Activated CD4-positive, alpha-beta T cell treated with anti-CD3 and anti-CD28 coated beads, Interleukin-10, Interleukin-2, amounts not matched to agents 100 ng/mL and 50 ng/mL, durations not matched to agents 16 hours and 8 hours (primary cell): ENCODE results near the gene ARHGAP18.
A peak's percentile ranks its signal among the peaks of the same experiment; 100 is the strongest.

Experiments
- DNase-seq: peaks from one replicate; pipeline ENCODE4 v3.0.0-alpha.2; 2020

ARHGAP18 gene

DNA sequence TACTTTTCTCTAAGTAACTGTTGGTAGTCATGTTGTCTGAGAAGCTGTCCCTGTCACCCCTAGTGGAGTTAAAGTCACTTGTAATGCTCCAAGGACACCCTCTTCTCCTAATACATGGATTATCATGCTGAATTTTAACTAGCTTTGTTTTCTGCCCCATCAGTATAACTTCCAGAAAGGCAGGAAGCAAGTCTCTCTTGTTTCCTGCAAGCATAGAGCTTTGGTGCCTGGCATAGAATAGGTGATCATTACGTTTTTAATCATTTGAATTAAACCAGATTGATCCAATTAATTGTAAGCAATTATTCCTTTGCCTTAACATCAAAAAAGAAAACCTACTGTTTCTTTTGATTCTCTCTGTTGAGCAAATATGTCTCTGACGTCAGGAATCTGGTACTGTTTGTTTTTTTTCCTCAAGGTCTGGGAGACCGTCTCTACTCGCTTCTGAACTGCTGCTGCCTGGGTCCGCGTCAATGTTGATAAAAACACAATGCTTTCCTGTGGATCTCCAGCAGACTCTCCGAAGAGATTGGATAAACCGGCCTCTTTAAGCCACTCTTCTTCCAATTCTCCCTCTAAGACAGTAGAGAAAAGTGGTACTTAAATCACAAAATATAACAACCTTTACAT is 71.8 kb downstream of the ARHGAP18 start:
- DNase-seq, result no peak

GRCh38 chr6:129637340-129638054 is 72.5 kb downstream of the ARHGAP18 start:
- no peak for DNase-seq

DNA sequence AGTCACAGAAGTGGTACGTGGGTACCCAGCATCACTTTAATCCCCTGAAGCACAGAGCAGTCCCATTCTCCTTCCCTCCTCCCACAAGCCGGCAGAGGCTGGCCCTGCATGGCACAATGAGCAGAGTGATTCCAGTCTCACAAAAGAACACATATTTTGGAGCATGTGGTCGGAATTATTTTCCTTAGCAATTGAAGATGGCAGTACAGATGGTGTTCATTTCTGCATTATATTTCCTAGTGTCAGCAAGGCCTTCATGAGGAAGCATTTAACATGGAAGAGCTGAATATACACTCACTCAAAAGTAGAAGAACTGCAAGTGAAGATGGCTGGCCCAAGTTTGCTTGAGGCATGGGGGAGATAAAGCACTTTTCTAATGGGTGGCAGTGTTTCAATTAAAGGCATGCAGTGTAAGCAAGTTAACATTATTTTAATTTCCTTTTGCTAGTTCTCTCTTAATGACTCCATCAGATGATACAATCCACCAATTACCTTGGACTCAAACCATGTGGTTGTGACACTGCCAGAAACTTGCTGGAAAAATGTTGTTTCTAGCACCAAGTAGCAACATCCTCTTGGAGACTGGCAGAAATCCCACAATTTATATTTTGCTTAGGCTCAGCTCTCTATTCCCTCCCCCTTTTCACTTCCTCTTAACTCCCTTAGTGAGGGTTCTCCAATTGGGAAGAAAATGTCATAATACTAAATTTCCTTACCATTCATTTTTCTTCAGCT is 74.4 kb downstream of the ARHGAP18 start:
- no peak for DNase-seq

DNA sequence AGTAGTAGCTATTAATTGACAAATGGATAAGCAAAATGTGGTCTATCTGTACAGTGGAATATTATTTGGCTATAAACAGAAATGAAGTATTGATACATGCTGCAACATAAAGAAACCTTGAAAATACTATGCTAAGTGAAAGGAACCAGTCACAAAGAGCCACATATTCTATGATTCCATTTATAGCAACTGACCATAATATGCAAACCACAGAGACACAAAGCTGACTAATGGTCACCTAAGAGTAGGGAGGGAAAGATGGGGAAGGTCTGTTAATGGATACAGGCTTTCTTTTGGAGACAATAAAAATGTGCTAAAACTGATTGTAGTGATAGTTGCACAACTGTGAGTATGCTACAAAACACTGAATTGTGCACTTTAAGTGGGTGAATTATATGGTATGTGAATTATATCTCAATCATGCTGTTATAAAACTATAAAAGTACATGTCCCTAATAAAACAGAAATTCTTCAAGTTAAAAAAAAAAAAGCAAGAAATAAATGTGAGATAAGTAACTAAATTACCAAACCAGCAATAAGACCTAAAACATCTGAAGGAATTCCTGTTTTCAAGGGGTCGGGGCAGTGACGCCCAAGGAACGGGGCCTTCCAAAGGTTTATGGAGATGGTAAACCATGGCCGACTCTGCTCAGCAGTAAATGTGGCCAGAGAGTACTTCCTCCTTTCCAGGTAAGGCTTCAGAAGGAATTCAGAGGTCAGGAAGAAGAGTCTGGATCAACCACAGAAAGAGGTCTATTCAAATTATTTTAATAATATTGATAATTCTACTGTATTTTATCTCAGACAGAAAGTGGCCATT is 75.4 kb downstream of the ARHGAP18 start:
- DNase-seq, result no peak

- no peak for DNase-seq
Measured at GRCh38 chr6:129633529-129633928, 76.4 kb downstream of the ARHGAP18 start.

DNA sequence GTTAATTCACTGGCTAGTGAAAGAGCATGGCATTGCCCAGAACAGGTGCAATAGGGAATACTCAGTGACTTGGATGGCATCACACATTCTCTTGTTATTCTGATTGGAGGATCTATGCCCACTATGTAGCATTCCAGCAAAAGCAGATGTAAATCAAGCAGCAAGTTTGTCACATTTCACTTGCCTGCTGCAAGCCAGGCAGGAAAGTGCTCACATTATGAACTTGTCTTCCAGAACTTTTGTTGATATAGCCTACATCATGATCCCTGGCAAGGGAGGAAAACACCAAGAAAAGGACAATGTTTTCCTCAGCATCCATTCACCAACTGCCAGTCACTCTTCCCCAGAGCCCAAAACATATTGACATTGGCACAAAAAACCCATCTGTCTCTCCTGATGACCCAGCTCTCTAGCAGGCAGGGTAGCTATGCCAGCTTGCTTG is 77.8 kb downstream of the ARHGAP18 start:
- DNase-seq, result no peak

GRCh38 chr6:129631070-129631469 is 78.9 kb downstream of the ARHGAP18 start:
- no peak for DNase-seq

DNA sequence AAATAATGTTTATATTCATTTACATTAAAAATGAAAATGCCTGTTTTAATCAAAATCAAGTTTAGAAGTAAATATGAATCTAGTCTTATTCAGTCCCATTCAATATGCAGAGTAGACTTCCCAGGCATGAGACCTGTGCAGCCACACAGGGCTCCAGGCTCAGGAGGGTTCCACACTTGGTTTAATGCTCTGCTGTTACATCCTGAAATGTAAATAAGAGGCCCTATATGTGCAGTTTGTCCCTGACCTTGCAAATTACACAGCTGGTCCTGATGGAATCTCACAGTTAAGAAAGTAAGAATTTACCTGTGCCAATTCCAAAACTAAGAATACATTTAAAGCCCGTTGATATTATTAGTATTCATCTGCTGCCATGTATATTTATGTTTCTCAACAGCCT is 79.4 kb downstream of the ARHGAP18 start:
- DNase-seq, result no peak

DNA sequence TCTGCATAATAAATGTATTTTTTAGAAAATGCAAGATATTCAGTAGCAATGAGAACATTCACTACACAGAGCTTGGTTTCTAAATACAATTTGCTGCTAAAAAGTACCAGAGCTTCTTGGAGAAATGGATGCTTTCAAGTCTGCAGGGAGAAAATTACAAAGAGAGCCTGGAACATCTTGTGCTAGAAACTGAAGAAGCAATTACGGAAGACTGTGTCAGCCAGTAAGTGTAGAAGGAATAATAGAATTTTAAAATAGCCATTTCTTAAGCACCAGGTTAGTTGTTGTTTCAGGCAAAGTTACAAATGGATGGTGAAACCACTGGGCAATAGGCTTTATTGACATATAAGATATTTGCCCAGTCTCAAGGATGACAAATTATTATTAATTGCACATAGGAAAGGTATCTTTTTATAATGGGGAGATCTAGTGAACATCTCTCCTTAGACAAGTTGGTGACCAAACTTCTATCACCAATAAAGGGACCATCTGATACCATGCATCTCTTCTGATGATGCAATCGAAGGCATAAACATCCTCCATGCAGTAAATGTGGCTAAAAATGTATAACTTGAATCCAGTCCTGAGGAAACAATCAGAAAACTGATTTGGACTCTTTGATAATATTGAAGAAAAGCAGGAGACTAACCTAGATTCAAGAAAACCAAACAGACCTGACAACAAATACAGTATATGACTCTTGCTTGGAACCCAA is 81.7 kb downstream of the ARHGAP18 start:
- no peak for DNase-seq

DNA sequence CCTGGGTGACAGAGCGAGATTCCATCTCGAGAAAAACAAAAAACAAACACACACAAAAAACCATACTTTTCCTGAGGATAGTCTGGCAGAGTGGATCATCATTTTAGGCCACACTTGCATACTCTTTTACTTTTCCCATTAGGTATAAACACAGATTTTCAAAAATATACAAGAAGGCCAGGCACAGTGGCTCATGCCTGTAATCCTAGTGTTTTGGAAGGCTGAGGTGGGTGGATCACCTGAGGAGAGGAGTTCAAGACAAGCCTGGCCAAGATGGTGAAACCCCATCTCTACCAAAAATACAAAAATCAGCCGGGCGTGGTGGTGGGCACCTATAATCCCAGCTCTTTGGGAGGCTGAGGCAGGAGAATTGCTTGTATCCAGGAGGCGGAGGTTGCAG is 85.5 kb downstream of the ARHGAP18 start:
- no peak for DNase-seq

- no peak for DNase-seq
Measured at GRCh38 chr6:129623008-129623732, 86.8 kb downstream of the ARHGAP18 start.

- DNase-seq, result peak; percentile 42
Measured at GRCh38 chr6:129621252-129621651, 88.7 kb downstream of the ARHGAP18 start.

DNA sequence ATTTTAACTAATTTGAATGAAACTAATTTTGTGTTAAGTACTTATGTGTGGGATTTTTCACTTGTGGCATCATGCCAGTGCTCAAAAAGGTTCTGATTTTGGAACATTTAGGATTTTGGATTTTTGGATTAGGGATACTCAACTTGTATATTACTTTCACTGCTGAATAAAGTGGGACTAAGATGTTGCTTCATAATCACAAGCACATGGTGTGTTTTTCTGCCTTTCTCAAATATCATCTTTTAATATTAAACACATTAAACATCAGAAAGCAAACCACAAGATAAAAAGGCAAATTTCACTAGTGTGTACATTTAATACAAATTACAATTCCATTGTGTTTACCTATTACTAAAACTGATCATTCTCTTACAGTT is 89.8 kb downstream of the ARHGAP18 start:
- DNase-seq, result no peak

- no peak for DNase-seq
Measured at GRCh38 chr6:129619579-129620233, 90.3 kb downstream of the ARHGAP18 start.

DNA sequence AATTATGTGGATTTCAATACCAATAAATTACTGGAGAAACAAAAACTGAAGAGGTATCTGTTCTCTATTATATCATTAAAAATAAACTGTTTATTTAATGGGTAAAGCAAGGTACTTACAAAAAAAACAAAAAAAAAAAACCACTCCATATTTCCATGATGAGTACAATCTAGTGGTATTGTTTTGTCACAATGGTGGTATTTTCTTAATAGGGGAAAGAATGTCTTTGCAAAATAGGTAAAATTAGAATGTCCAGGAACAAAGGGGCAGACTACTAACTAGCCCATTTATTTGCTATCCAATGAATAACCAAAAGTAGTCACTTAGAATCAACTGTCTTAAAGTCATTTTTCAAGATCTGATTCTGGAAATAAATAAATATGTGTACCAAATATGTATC is 92.0 kb downstream of the ARHGAP18 start:
- DNase-seq, result no peak

DNA sequence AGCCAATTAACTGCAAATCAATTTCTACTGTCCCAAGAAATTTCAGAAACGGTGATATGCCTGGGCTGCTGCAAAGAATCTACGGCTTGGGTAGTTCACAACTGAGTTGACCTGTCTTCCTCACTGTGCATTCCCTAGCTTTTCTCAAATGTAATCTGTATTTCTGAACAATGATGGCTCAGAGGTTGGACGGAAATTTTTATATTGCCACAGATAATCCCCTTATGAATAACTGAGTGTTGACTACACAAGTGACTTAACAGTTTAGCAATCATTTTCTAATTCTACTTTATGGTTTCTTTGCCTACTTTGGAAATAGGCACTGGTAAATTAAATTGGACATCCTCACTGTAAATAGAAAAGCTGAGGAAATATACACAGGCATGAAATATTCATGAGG is 94.5 kb downstream of the ARHGAP18 start:
- no peak for DNase-seq

DNA sequence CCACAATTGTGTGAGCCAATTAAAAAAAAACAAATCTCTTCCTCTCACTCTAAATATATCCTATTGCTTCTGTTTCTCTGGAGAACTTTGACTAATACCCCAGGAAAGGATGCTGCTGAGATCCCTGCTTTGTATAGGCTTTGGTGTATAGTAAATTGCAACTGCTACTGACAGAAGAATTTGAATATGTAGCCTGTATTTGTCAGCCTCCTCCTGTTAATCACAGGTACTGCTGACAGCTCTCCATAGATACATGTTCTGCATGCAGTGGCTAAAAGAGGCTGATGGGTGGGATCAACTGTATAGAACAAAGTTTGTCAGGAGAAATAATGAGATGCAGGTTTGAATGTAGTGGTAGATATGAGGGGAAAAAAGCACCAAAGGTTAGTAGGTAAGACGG is 95.0 kb downstream of the ARHGAP18 start:
- no peak for DNase-seq

DNA sequence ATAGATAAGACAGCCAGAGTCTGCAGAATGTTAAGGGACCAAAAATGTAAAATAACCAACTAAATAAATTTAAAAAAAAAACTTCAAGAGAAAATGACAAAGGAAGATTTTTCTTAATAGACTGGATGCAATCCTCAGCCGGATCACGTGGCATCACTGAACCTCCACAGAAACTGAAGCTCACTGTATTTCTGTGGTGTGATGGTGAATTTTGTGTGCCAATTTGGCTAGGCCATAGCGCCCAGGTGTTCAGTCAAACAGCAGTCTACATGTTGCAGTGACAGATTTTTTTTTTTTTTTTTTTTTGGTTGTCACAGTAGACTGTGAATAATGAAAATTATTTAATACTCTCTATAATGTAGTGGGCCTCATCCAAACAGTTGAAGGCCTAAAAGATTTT is 95.5 kb downstream of the ARHGAP18 start:
- DNase-seq, result no peak

GRCh38 chr6:129612440-129612839 is 97.5 kb downstream of the ARHGAP18 start:
- DNase-seq, result no peak

DNA sequence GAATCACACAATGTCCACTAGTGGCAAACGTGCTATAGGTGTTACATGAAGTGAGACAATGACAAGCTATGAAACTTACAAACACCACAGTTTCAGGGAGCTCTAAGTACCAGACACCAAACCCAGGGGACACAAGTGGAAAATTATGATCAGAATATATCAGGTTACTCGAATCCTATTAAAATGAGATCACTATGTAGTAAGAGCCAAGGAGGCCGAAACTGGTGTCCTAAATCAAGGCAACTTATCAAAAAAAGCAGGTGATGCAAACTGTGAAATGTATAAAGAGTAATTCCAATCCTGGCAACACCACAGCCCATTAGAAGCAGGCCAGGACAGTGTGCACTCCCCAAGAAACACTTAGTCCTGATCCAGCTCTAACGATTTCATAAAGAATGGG is 100.3 kb downstream of the ARHGAP18 start:
- no peak for DNase-seq

- no peak for DNase-seq
Measured at GRCh38 chr6:129608886-129609537, 101.0 kb downstream of the ARHGAP18 start.
